ENCODE results near the gene ZDHHC14.

ZDHHC14 gene

GRCh38 chr6:157711060-157711459, 330.1 kb downstream of the ZDHHC14 start:
- no peak overlapping the region for H3K27ac ChIP-seq
- ChIA-PET CTCF (interaction anchor here (1.1 kb wide), 1 partner anchor 163 kb away, joined by 3 read pairs; no protein-coding TSS in a partner anchor), POLR2A (ENCODE audit: low non-redundant PET) (no interaction called here)
- DNase-seq (ENCODE audit: low spot score) = no peak
- TF ChIP-seq, protein P1, sequence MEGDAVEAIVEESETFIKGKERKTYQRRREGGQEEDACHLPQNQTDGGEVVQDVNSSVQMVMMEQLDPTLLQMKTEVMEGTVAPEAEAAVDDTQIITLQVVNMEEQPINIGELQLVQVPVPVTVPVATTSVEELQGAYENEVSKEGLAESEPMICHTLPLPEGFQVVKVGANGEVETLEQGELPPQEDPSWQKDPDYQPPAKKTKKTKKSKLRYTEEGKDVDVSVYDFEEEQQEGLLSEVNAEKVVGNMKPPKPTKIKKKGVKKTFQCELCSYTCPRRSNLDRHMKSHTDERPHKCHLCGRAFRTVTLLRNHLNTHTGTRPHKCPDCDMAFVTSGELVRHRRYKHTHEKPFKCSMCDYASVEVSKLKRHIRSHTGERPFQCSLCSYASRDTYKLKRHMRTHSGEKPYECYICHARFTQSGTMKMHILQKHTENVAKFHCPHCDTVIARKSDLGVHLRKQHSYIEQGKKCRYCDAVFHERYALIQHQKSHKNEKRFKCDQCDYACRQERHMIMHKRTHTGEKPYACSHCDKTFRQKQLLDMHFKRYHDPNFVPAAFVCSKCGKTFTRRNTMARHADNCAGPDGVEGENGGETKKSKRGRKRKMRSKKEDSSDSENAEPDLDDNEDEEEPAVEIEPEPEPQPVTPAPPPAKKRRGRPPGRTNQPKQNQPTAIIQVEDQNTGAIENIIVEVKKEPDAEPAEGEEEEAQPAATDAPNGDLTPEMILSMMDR (conservative IDR thresholded peaks at IDR 0.05; ENCODE audit: low read depth) = no peak

GRCh38 chr6:157712585-157713295, 331.8 kb downstream of the ZDHHC14 start:
- ChIA-PET POLR2A (ENCODE audit: low non-redundant PET) (no interaction called here), CTCF (no interaction called here)
- no peak for DNase-seq (ENCODE audit: low spot score)
- TF ChIP-seq, protein P1 (conservative IDR thresholded peaks at IDR 0.05; ENCODE audit: low read depth) = no peak
- no peak overlapping the region for H3K27ac ChIP-seq

DNA sequence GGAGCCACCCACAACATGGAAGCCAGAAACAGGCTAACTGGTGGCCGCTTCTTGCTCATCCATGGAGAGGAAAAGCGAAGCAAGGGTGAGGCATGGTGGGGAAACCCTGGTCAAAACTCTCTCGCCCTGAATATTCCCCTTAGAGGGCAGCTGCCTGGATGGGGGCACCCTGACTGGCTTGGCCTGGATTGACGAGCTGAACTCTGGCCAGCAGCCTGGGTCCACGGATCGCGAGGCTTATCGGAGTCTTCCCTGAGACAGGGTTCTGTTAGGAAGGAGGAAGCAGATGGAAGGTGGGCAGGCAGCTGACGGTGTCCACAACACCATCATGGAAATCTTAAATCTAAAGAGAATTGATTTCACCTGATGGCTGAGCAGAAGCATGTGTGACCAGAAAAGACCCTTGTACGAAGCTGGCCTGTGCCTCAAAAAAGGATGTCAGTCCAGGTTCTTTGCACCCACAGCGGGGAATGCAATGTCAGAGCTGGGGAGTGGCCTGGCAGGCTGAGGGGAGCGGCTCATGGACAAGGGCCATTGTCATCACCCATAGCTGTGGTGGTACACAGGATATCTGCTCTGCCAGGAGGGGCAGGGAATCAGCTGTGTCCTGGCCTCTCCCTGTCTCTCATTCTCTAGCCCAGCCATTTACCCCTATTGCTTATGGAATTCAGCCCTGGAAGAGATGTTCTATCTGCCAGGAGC, 332.6 kb downstream of the ZDHHC14 start:
- ChIA-PET CTCF (interaction anchor here (0.7 kb wide), 1 partner anchor 148 kb away, joined by 3 read pairs; no protein-coding TSS in a partner anchor), POLR2A (ENCODE audit: low non-redundant PET) (no interaction called here)
- no peak for DNase-seq (ENCODE audit: low spot score)
- TF ChIP-seq, protein P1 (conservative IDR thresholded peaks at IDR 0.05; ENCODE audit: low read depth) = no peak
- 0 out of 2 replicates have a peak overlapping the region, but pooled peaks have one; percentile 16 for H3K27ac ChIP-seq

GRCh38 chr6:157714153-157714490, 333.1 kb downstream of the ZDHHC14 start:
- TF ChIP-seq, protein P1 (conservative IDR thresholded peaks at IDR 0.05; ENCODE audit: low read depth) = no peak
- 0 out of 2 replicates have a peak overlapping the region, but pooled peaks have one; percentile 16 for H3K27ac ChIP-seq
- CTCF ChIA-PET = interaction anchor here (0.7 kb wide), 1 partner anchor 148 kb away, joined by 3 read pairs; no protein-coding TSS in a partner anchor
- no peak for DNase-seq (ENCODE audit: low spot score)
- POLR2A ChIA-PET (ENCODE audit: low non-redundant PET) = no interaction called here

- peak; percentile 73 for DNase-seq (ENCODE audit: low spot score)
- TF ChIP-seq, protein P1 (conservative IDR thresholded peaks at IDR 0.05; ENCODE audit: low read depth) = no peak
- CTCF ChIA-PET = interaction anchor here (0.6 kb wide), 1 partner anchor 27 kb away, joined by 5 read pairs; no protein-coding TSS in a partner anchor
- peak overlapping the region; percentile 86 for H3K27ac ChIP-seq
- POLR2A ChIA-PET (ENCODE audit: low non-redundant PET) = no interaction called here
These were observed 334.8 kb downstream of the ZDHHC14 start for GRCh38 chr6:157715728-157716164.

GRCh38 chr6:157716251-157716995, 335.4 kb downstream of the ZDHHC14 start:
- H3K27ac ChIP-seq = peak overlapping the region; percentile 86
- no peak for DNase-seq (ENCODE audit: low spot score)
- ChIA-PET CTCF (interaction anchor here (0.6 kb wide), 1 partner anchor 28 kb away, joined by 5 read pairs; no protein-coding TSS in a partner anchor), POLR2A (ENCODE audit: low non-redundant PET) (no interaction called here)
- TF ChIP-seq, protein P1 (conservative IDR thresholded peaks at IDR 0.05; ENCODE audit: low read depth) = no peak

Data from RWPE1 (cell line).